ENCODE measurements around the gene ZNF646.

GRCh38 chr16:31089199-31089598, 15.0 kb downstream of the ZNF646 start:
- TF ChIP-seq CTCF (IDR thresholded peaks at IDR 0.05; ENCODE audit: low read length) = no peak
- TF ChIP-seq EZH2 (optimal IDR thresholded peaks at IDR 0.05; ENCODE audit: low read depth, low read length) = no peak
- TF ChIP-seq EZH2phosphoT487 (IDR thresholded peaks at IDR 0.05; ENCODE audit: low read length) = no peak

Data from MM.1S (cell line).